ENCODE results near the gene CRLF1.

The CRLF1 gene

DNA sequence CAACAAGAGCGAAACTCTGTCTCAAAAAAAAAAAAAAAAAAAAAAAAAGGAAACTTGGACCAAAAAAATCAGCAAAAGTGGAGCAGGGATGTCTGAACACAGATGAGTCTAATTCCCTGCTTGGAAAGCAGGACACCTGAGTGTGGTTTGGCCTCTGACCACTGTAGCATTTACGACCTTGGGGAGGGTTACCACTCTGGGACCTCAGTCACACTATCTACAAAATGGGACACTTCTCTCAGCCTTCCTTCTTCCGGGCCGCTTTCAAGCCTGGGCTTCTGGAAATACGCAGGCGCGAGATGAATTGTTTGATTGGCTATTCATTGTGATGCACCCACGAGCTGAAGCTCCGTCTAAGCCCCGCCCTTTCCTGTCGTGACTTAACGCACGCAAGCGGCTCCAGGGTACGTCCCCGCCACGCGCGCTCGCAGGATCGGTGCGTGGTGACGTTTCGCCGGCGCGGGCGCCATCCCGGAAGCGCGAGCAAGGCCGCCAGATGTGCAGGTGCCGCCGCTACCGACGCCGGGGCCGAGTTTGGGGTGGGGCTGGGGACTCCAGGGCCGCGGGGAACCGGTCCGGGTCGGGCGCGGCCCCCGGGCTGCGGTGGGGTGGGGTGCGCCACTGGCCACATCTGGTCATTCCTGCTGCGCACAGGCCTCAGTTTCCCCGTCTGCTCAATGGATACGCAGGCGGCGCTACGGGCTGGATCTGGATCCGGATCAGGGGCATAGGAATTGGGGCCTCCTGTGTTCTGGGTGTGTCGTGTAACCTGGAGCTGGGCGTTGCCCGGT lies 49.0 kb downstream of the CRLF1 start, which contains the start of gene KXD1:
Gene KXD1 (plus strand): TSS at position 460 of the 791 bp plus-strand sequence. CDS start 4,187 bp downstream, outside the sequence.
- peak; percentile 98 for DNase-seq (ENCODE audit: low spot score)

DNA sequence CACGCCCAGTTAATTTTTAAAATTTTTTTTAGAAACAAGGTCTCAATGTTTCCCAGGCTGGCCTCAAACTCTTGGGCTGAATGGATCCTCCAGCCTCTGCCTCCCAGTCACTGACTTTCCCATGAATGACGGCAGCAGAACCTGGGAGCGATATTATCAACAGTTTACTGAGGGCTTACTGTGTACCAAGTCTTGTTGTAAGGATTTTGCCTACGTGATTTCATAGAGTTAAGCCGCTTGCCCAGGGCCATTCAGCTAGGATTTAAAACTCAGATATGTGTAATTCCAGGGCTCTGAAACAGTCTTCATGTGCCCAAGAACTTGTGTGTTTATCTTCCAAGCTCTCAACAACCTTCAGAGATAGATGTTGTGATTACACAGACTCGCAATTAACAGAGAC lies 55.0 kb downstream of the CRLF1 start:
- DNase-seq (ENCODE audit: low spot score) = no peak

DNA sequence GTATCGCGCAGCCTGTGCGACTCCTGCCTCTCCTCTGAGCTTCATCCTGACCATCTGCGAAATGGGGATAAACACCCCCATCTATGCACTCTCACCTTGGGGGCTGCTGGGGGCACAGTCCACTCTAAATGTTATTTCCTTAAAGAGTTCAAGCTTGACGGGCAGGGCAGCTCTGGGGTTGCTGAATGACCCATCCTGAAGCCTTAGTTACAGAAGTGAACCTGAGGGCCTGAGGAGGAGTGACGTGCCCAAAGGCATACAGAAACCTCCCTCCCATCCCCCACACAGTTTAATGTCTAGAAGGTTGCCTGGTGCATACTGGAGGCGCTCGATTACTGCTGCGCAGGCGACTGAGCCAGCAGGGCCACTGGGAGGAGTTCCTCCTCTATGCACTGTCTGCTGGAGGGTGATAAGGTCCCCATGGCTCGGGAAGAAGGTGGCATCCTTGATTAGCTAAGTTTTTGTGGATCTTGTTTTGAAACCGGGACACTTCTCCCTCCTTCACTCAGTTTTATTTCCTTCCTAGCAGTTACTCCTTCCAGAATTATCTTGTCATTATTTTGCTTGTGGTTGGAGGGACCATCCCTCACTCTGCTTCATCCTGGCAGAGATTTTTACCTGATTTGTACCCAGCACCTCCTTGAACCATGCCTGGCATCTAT lies 62.7 kb downstream of the CRLF1 start:
- DNase-seq (ENCODE audit: low spot score) = peak; percentile 58

Data from AG20443 (cell line).